Stimulated activated CD4-positive, alpha-beta T cell treated with anti-CD3 and anti-CD28 coated beads, Interleukin-12 subunit alpha, Interleukin-12 subunit beta, amount 100 ng/mL, for 48 hours (primary cell): ENCODE data around the gene WNK1.
"Not testable (repeated sequence)": the region's sequence is repeated elsewhere in the genome, so short reads cannot be mapped to it uniquely, and the experiment has no call there.

Experiments
- DNase-seq, 3 donors: peaks; one replicate each; pipeline ENCODE4 v3.0.0-alpha.2; 2020; ENCODE audit warnings: low read depth in 2 of 3, low spot score in 1 of 3

WNK1 gene

GRCh38 chr12:906062-906585 lies 153.7 kb downstream of the WNK1 start:
- no peak for DNase-seq

- DNase-seq, result no peak
These were observed 155.2 kb downstream of the WNK1 start for GRCh38 chr12:907413-908185.

- DNase-seq, result no peak
These were observed 157.5 kb downstream of the WNK1 start for GRCh38 chr12:909861-910260.

- no peak for DNase-seq
These were observed 158.0 kb downstream of the WNK1 start for GRCh38 chr12:910416-910815.

GRCh38 chr12:911191-911826 lies 158.9 kb downstream of the WNK1 start:
- DNase-seq, result no peak

- no peak for DNase-seq
These were observed 160.3 kb downstream of the WNK1 start for GRCh38 chr12:912466-913235.

GRCh38 chr12:913919-914698 lies 161.7 kb downstream of the WNK1 start:
- DNase-seq, result no peak

GRCh38 chr12:915090-915489 lies 162.7 kb downstream of the WNK1 start:
- DNase-seq, result no peak

- DNase-seq, result no peak
These were observed 163.9 kb downstream of the WNK1 start for GRCh38 chr12:916240-916639.

- DNase-seq, result no peak
These were observed 164.5 kb downstream of the WNK1 start for GRCh38 chr12:916712-917445.

- no peak for DNase-seq
These were observed 168.3 kb downstream of the WNK1 start for GRCh38 chr12:920676-921075.

GRCh38 chr12:922285-922684 lies 169.9 kb downstream of the WNK1 start:
- no peak for DNase-seq

GRCh38 chr12:926641-927040 lies 174.3 kb downstream of the WNK1 start:
- DNase-seq, result no peak

- DNase-seq, result no peak
These were observed 178.7 kb downstream of the WNK1 start for GRCh38 chr12:931060-931459.

GRCh38 chr12:931591-931990 lies 179.2 kb downstream of the WNK1 start:
- DNase-seq, result no peak

- DNase-seq, result not testable (repeated sequence)
These were observed 183.5 kb downstream of the WNK1 start for GRCh38 chr12:935891-936290.

GRCh38 chr12:936377-937345 lies 184.3 kb downstream of the WNK1 start:
- no peak for DNase-seq

GRCh38 chr12:938810-939209 lies 186.4 kb downstream of the WNK1 start:
- DNase-seq, result no peak

GRCh38 chr12:943051-943450 lies 190.7 kb downstream of the WNK1 start:
- DNase-seq, result no peak
